Measurements from ENCODE around the gene WDFY4.

DNA sequence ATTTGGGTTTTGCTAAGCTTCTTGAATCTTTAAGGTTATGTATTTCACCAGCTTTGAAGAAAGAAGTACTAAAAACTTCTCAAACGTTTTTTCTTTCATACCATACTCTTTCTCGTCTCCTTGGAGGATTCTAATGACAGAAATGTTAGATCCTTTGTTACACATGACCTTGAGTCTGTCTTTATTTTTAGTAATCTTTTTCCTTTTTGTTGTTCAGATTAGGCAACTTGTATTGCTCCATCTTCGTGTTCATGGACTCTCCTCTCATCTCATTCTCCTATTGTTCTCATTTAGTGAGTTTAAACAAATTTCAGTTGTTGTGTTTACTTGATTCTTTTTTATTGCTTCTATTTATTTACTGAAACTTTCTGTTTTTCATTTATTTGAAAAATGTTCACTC lies 73.7 kb downstream of the WDFY4 start:
- TF ChIP-seq, protein P1, sequence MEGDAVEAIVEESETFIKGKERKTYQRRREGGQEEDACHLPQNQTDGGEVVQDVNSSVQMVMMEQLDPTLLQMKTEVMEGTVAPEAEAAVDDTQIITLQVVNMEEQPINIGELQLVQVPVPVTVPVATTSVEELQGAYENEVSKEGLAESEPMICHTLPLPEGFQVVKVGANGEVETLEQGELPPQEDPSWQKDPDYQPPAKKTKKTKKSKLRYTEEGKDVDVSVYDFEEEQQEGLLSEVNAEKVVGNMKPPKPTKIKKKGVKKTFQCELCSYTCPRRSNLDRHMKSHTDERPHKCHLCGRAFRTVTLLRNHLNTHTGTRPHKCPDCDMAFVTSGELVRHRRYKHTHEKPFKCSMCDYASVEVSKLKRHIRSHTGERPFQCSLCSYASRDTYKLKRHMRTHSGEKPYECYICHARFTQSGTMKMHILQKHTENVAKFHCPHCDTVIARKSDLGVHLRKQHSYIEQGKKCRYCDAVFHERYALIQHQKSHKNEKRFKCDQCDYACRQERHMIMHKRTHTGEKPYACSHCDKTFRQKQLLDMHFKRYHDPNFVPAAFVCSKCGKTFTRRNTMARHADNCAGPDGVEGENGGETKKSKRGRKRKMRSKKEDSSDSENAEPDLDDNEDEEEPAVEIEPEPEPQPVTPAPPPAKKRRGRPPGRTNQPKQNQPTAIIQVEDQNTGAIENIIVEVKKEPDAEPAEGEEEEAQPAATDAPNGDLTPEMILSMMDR (tag by site-specific recombination; IDR thresholded peaks at IDR 0.05) = no peak
- TF ChIP-seq ZNF24 (tag by site-specific recombination; IDR thresholded peaks at IDR 0.05) (no peak), REPIN1 (tag by site-specific recombination; IDR thresholded peaks at IDR 0.05; ENCODE audit: low read depth) (no peak), ZNF521 (tag by site-specific recombination; IDR thresholded peaks at IDR 0.05) (no peak), HOXA7 (CRISPR knock-in tag; IDR thresholded peaks at IDR 0.05; ENCODE audit: borderline replicate concordance) (no peak), ZNF311 (tag by site-specific recombination; IDR thresholded peaks at IDR 0.05; ENCODE audit: borderline replicate concordance) (no peak), TSHZ1 (tag by site-specific recombination; IDR thresholded peaks at IDR 0.05; ENCODE audit: borderline replicate concordance) (no peak), ZNF239 (tag by site-specific recombination; IDR thresholded peaks at IDR 0.05) (no peak), BCL6B (tag by site-specific recombination; IDR thresholded peaks at IDR 0.05) (no peak), ZNF18 (tag by site-specific recombination; IDR thresholded peaks at IDR 0.05) (no peak)
- TF ChIP-seq, protein P2, sequence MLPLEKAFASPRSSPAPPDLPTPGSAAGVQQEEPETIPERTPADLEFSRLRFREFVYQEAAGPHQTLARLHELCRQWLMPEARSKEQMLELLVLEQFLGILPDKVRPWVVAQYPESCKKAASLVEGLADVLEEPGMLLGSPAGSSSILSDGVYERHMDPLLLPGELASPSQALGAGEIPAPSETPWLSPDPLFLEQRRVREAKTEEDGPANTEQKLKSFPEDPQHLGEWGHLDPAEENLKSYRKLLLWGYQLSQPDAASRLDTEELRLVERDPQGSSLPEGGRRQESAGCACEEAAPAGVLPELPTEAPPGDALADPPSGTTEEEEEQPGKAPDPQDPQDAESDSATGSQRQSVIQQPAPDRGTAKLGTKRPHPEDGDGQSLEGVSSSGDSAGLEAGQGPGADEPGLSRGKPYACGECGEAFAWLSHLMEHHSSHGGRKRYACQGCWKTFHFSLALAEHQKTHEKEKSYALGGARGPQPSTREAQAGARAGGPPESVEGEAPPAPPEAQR (tag by site-specific recombination; IDR thresholded peaks at IDR 0.05) = no peak

All from HEK293 (cell line).